Forelimb muscle (tissue), 1 donor: ENCODE data around the gene PAM16. TPM values are rescaled to one million over a fixed set of nuclear protein-coding genes. Genes with fewer than 3 reads are reported as not detected.

ENCODE experiments used
- DNase-seq: peaks from one replicate; pipeline ENCODE4 v3.0.0-alpha.2; 2013; ENCODE audit warnings: low read depth
- polyA plus RNA-seq: library from polyadenylated mRNA; unstranded; fragments of 120-200 nt; gene quantifications from one replicate; pipeline ENCODE4 v1.2.1, GENCODE V29; 2013; ENCODE audit not compliant: insufficient read length

Gene PAM16
- polyA plus RNA-seq, 1 donor: 25.4 TPM

GRCh38 chr16:4306470-4307214 lies 44.5 kb downstream of the PAM16 start:
- no peak for DNase-seq

GRCh38 chr16:4303973-4304372 lies 47.1 kb downstream of the PAM16 start:
- no peak for DNase-seq

GRCh38 chr16:4301968-4302367 lies 49.2 kb downstream of the PAM16 start:
- no peak for DNase-seq

- DNase-seq: no peak
Observed at GRCh38 chr16:4301177-4301576, 49.9 kb downstream of the PAM16 start.

GRCh38 chr16:4298761-4299522 lies 52.2 kb downstream of the PAM16 start:
- no peak for DNase-seq

DNA sequence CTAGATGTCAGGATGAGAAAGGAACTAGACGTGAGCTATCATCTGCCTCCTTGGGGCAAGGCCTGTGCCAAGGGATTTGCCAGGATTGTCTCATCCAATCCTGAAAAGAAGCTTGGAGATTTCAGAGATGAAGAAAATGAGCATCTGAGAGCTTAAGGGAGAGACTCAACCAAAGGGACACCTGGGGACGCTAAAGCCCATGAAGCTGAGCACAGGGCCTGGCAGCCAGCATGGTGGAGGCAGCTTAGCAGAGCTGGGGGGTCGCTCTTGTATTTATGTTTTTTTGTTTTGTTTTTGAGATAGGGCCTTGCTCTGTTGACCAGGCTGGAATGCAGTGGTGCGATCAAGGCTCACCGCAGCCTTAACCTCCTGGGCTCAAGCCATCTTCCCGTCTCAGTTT lies 53.6 kb downstream of the PAM16 start:
- no peak for DNase-seq

GRCh38 chr16:4295581-4295980 lies 55.5 kb downstream of the PAM16 start:
- no peak for DNase-seq

DNA sequence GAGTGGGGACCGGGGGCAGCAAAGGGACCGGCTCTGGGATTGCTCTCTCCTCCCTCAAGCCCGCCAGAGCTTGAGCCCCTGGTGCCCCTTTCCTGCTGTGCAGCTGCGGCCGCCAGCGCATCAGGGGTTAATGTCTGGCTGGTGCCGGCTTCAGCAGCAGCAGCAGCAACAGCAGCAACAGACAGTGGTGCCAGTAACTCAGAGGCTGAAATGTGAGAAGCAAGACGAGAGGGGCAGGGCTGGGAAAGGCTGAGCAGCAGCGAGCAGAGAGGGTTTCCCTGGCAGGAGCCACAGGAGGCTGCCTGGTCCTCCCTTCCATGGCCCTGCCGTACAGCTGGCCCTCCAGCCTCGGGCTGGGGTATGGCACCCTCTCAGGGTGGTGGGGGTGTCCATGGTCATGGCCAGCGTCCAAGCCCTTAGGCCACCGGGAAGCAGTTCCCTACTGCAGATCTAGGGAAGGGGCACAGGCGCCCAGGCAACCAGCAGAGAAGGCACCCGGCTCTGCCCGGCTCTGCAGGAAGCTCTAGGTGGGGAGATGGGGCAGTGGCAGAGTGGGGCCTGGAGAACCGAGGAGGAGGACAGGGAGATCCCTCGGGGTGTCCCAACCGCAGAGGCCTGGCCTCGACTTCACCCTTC lies 57.2 kb downstream of the PAM16 start:
- DNase-seq: no peak

DNA sequence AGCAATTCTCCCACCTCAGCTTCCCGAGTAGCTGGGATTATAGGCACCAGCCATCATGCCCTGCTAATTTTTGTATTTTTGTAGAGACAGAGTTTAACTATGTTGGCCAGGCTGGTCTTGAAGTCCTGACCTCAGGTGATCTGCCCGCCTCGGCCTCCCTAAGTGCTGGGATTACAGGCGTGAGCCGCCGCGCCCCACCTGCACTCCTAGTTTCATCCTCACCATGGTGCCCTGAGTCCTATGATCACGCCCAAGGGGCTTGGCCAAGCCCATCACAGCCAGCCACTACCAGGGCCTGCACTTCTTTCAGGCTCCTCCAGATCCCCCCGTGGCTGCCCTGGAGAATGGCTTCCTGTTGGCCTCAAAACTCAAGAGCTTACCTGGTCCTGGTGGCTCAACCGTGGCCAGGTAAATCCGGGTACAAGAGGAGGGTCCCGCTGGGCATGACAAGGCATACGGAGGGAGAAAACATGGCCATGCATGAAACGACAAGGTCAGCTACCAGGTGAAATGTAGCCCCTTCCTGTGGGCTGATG lies 57.9 kb downstream of the PAM16 start:
- DNase-seq: no peak

DNA sequence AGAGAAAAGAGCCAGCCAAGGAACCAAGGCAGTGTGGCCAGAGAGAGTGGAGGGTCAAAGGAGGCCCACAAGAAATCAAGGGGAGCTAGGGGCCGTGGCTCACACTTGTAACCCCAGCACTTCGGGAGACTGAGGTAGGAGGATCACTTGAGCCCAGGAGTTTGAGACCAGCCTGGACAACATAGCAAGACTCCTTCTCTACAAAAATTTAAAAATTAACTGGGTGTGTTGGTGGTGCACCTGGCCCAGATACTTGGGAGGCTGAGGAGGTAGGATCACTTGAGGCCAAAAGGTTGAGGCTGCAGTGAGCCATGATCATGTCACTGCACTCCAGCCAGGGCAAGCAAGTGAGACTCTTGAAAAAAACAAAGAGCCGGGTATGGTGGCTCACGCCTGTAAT lies 59.4 kb downstream of the PAM16 start:
- no peak for DNase-seq

Other genes starting within 250 kb of the PAM16 start
- 14.3 TPM for gene ADCY9, start 234.9 kb downstream of the PAM16 start, polyA plus RNA-seq
- 694 TPM for gene SRL, start 109.2 kb downstream of the PAM16 start, polyA plus RNA-seq
- 11.1 TPM for gene TFAP4, start 78.3 kb downstream of the PAM16 start, polyA plus RNA-seq
- gene GLIS2, start 35.3 kb downstream of the PAM16 start, polyA plus RNA-seq: 22.9 TPM
- gene VASN, start 20.5 kb upstream of the PAM16 start, polyA plus RNA-seq: 13.7 TPM
- 19.4 TPM for gene CORO7, start 65.3 kb upstream of the PAM16 start, polyA plus RNA-seq
- gene DNAJA3, start 74.5 kb upstream of the PAM16 start, polyA plus RNA-seq: 29.6 TPM
- gene NMRAL1, start 123.3 kb upstream of the PAM16 start, polyA plus RNA-seq: 13.2 TPM
- 36.2 TPM for gene HMOX2, start 125.1 kb upstream of the PAM16 start, polyA plus RNA-seq
- gene CDIP1, start 187.5 kb upstream of the PAM16 start, polyA plus RNA-seq: 46.2 TPM
- gene C16orf96, start 205.0 kb upstream of the PAM16 start, polyA plus RNA-seq: 0.73 TPM